DND-41 (cell line): ENCODE results near the gene CIBAR2.

ENCODE experiments used
- EZH2 ChIP-seq: IDR thresholded peaks from 3 replicates; pipeline ENCODE4 v1.6.1; 2012; ENCODE audit warnings: borderline replicate concordance, low read depth, mild to moderate bottlenecking, moderate library complexity, low read length, inconsistent platforms; ENCODE audit not compliant: severe bottlenecking
- TF ChIP-seq, protein P1 (sequence below): IDR thresholded peaks from 2 replicates; pipeline ENCODE4 v1.5.1; 2012; ENCODE audit warnings: borderline replicate concordance, low read length, moderate library complexity, mild to moderate bottlenecking; ENCODE audit not compliant: poor library complexity, severe bottlenecking; ENCODE audit errors: extremely low read depth

DNA sequence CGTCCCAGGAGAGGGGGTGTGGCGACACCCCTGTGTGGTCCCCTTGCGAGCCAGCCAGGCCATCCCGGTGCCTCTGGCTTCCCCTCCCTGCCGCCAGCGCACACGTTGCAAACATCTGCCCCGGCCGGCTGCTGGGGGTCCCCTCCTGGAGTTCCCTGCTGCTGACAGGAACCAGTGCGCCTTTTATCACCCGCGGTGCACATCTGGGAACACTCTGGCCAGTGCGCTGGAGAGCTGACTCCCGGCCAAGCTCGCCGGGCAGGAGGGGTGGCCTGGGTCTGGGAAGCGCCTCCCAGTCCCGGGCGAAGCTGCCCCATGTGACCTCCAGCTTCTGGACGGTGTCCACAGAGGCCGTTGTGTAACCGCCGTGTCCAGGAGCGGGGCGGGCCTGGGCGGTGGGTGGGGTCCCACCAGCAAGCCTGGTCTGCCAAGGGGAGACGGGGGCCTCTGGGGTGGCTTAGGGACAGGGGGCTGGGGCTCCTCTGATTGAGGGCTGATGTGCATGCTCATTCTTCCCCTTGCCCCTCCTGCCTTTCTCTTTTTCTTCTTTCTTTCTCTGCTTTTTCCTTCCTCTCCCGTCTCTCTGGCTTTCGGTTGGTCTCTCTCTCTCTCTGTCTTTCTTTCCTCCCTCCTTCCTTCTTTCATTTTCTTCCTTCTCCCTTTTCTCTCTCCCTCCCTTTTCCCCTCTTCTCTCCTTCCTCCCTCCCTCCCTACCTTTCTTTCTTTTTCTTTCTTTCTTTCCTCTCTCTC lies 25.2 kb upstream of the CIBAR2 start:
- TF ChIP-seq, protein P1, sequence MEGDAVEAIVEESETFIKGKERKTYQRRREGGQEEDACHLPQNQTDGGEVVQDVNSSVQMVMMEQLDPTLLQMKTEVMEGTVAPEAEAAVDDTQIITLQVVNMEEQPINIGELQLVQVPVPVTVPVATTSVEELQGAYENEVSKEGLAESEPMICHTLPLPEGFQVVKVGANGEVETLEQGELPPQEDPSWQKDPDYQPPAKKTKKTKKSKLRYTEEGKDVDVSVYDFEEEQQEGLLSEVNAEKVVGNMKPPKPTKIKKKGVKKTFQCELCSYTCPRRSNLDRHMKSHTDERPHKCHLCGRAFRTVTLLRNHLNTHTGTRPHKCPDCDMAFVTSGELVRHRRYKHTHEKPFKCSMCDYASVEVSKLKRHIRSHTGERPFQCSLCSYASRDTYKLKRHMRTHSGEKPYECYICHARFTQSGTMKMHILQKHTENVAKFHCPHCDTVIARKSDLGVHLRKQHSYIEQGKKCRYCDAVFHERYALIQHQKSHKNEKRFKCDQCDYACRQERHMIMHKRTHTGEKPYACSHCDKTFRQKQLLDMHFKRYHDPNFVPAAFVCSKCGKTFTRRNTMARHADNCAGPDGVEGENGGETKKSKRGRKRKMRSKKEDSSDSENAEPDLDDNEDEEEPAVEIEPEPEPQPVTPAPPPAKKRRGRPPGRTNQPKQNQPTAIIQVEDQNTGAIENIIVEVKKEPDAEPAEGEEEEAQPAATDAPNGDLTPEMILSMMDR = no peak
- TF ChIP-seq EZH2 = no peak
